Small intestine (tissue), 7 donors: ENCODE data around the gene AFF1. TPM values are rescaled to one million over a fixed set of nuclear protein-coding genes. Genes with fewer than 3 reads are reported as not detected.
"Not testable (repeated sequence)": the region's sequence is repeated elsewhere in the genome, so short reads cannot be mapped to it uniquely, and the experiment has no call there.

Source experiments
- DNase-seq, 2 donors: peaks; one replicate each; pipeline versions ENCODE4 v3.0.0 to v3.0.0-alpha.2; 2013
- FAIRE-seq: peaks from 2 replicates; lab custom pipeline; 2012; peaks lifted over from hg19 to GRCh38; lab: Jason Lieb, UNC
- H3K27ac ChIP-seq, 3 donors: one replicate each; pipeline ENCODE4 v1.5.1; 2013; ENCODE audit warnings: low read length in 2 of 3, mild to moderate bottlenecking in 2 of 3, control low read depth in 1 of 3, inconsistent platforms in 1 of 3, low read depth in 1 of 3, moderate library complexity in 1 of 3
- H3K27me3 ChIP-seq, 3 donors: one replicate each; pipeline ENCODE4 v1.6.1; 2013; ENCODE audit warnings: low read length in 3 of 3, inconsistent platforms in 1 of 3; ENCODE audit not compliant: control insufficient read depth in 3 of 3, insufficient read depth in 3 of 3
- H3K36me3 ChIP-seq, 3 donors: one replicate each; pipeline ENCODE4 v1.6.1; 2013; ENCODE audit warnings: low read length in 3 of 3, inconsistent platforms in 1 of 3, low read depth in 1 of 3, mild to moderate bottlenecking in 1 of 3, moderate library complexity in 1 of 3; ENCODE audit not compliant: control insufficient read depth in 3 of 3, insufficient read depth in 2 of 3
- H3K4me1 ChIP-seq, 3 donors: one replicate each; pipeline ENCODE4 v1.6.1; 2013; ENCODE audit warnings: low read length in 2 of 3, inconsistent platforms in 1 of 3, low read depth in 1 of 3, mild to moderate bottlenecking in 1 of 3, moderate library complexity in 1 of 3; ENCODE audit not compliant: control insufficient read depth in 3 of 3, insufficient read depth in 2 of 3
- H3K4me3 ChIP-seq, 3 donors: one replicate each; pipeline ENCODE4 v1.5.1; 2013; ENCODE audit warnings: low read length in 3 of 3, control low read depth in 1 of 3, inconsistent platforms in 1 of 3, low read depth in 1 of 3, mild to moderate bottlenecking in 1 of 3, moderate library complexity in 1 of 3
- H3K9me3 ChIP-seq, 2 donors: one replicate each; pipeline ENCODE4 v1.6.1; 2013; ENCODE audit warnings: low read depth in 1 of 2, low read length in 1 of 2; ENCODE audit not compliant: control insufficient read depth in 2 of 2, insufficient read depth in 1 of 2
- WGBS, 3 donors: extraction: QIAGEN DNeasy Blood & Tissue Kit; methylation state at CpG; one replicate each; pipeline ENCODE4 v1.1.7; 2013; 5-methylcytosine and 5-hydroxymethylcytosine counted together
- polyA plus RNA-seq, 4 donors: library from polyadenylated mRNA; stranded (reverse) in 3 of 4; unstranded in 1 of 4; fragments of 200-250 nt in 3 of 4; fragments of 120-200 nt in 1 of 4; gene quantifications; one replicate each; pipeline versions ENCODE4 v1.2.1 to v1.2.3, GENCODE V29; 2013
- donor health status: healthy with polysubstance abuse.
- donor health status: control.
- donor health status: control.
- donor health status: Bipolar disorder and iron deficiency.
- donor health status: healthy.

The AFF1 gene
- polyA plus RNA-seq, 4 donors: 5.4 to 50.7 (median 10.4) TPM

GRCh38 chr4:87085732-87086131 lies 150.9 kb downstream of the AFF1 start:
- not testable (repeated sequence) for H3K4me1 ChIP-seq, H3K27ac ChIP-seq, FAIRE-seq, H3K9me3 ChIP-seq, H3K4me3 ChIP-seq, DNase-seq, H3K27me3 ChIP-seq
- 92 to 97% (median 95%) methylated on average over 11 of the region's 11 CpGs for WGBS, 3 donors
- H3K36me3 ChIP-seq: peaks cover 0 to 20% (median 7%) of the 10 kb centered on the region in 3 donors

- no peak for FAIRE-seq
- Histone ChIP-seq H3K4me1 (peaks cover 0 to 7% (median 0%) of the 10 kb centered on the region in 3 donors), H3K4me3 (no peak overlapping the region), H3K27ac (no peak overlapping the region), H3K9me3 (no peaks in the 10 kb centered on the region), H3K27me3 (no peaks in the 10 kb centered on the region), H3K36me3 (peaks cover 0 to 20% (median 7%) of the 10 kb centered on the region in 3 donors)
- no peak for DNase-seq
- WGBS, 3 donors: 94 to 97% (median 95%) methylated on average over 12 of the region's 12 CpGs
These were observed 151.5 kb downstream of the AFF1 start for GRCh38 chr4:87086143-87086805.

- peaks cover 0 to 7% (median 0%) of the 10 kb centered on the region in 3 donors for H3K4me1 ChIP-seq
These were observed 152.2 kb downstream of the AFF1 start for GRCh38 chr4:87087015-87087414.

GRCh38 chr4:87087420-87087819 lies 152.6 kb downstream of the AFF1 start:
- H3K36me3 ChIP-seq: peaks cover 0 to 25% (median 9%) of the 10 kb centered on the region in 3 donors
- 75 to 88% (median 83%) methylated on average over 1 of the region's 1 CpG for WGBS, 3 donors
- FAIRE-seq: no peak
- H3K27me3 ChIP-seq: no peaks in the 10 kb centered on the region
- H3K4me3 ChIP-seq: no peak overlapping the region
- H3K9me3 ChIP-seq: no peaks in the 10 kb centered on the region
- H3K4me1 ChIP-seq: peaks cover 0 to 8% (median 0%) of the 10 kb centered on the region in 3 donors
- no peak for DNase-seq
- no peak overlapping the region for H3K27ac ChIP-seq

More at GRCh38 chr4:87087015-87087414, 152.2 kb downstream of the AFF1 start:
- Histone ChIP-seq H3K27ac (no peak overlapping the region), H3K4me3 (no peak overlapping the region), H3K9me3 (no peaks in the 10 kb centered on the region), H3K27me3 (no peaks in the 10 kb centered on the region), H3K36me3 (peaks cover 0 to 24% (median 9%) of the 10 kb centered on the region in 3 donors)
- DNase-seq: no peak
- WGBS, 3 donors: 63 to 69% (median 67%) methylated on average over 1 of the region's 1 CpG
- FAIRE-seq: no peak

- DNase-seq (no peak), FAIRE-seq (no peak)
- no peak overlapping the region for H3K27ac ChIP-seq
- no peak overlapping the region for H3K4me3 ChIP-seq
- H3K27me3 ChIP-seq: no peaks in the 10 kb centered on the region
- H3K4me1 ChIP-seq: peaks cover 0 to 15% (median 3%) of the 10 kb centered on the region in 3 donors
- WGBS, 3 donors: 90 to 97% (median 94%) methylated on average over 8 of the region's 8 CpGs
- peaks cover 0 to 25% (median 9%) of the 10 kb centered on the region in 3 donors for H3K36me3 ChIP-seq
- H3K9me3 ChIP-seq: no peaks in the 10 kb centered on the region
These were observed 153.4 kb downstream of the AFF1 start for GRCh38 chr4:87088186-87088585.

GRCh38 chr4:87089368-87089767 lies 154.6 kb downstream of the AFF1 start:
- Histone ChIP-seq H3K9me3 (no peaks in the 10 kb centered on the region), H3K27ac (peak overlapping the region in 1 of 3 donors; percentile 43), H3K4me3 (no peak overlapping the region), H3K27me3 (no peaks in the 10 kb centered on the region), H3K4me1 (peaks cover 0 to 18% (median 3%) of the 10 kb centered on the region in 3 donors), H3K36me3 (peaks cover 0 to 25% (median 14%) of the 10 kb centered on the region in 3 donors)
- DNase-seq (peak in 1 of 2 donors; percentile 50), FAIRE-seq (no peak)
- WGBS, 3 donors: 46 to 70% (median 64%) methylated on average over 3 of the region's 3 CpGs

- 93 to 98% (median 94%) methylated on average over 3 of the region's 3 CpGs for WGBS, 3 donors
- H3K27me3 ChIP-seq: no peaks in the 10 kb centered on the region
- H3K27ac ChIP-seq: no peak overlapping the region
- no peak for FAIRE-seq
- no peak for DNase-seq
- no peaks in the 10 kb centered on the region for H3K9me3 ChIP-seq
- peaks cover 0 to 18% (median 3%) of the 10 kb centered on the region in 3 donors for H3K4me1 ChIP-seq
- H3K36me3 ChIP-seq: peaks cover 0 to 31% (median 16%) of the 10 kb centered on the region in 3 donors
- H3K4me3 ChIP-seq: no peak overlapping the region
These were observed 155.5 kb downstream of the AFF1 start for GRCh38 chr4:87090305-87090704.

GRCh38 chr4:87092389-87093141 lies 157.8 kb downstream of the AFF1 start:
- no peak for FAIRE-seq
- WGBS, 3 donors: 7 to 44% (median 30%) methylated on average over 4 of the region's 4 CpGs
- peak overlapping the region in 2 of 3 donors; percentile 11 to 67 for H3K27ac ChIP-seq

More at GRCh38 chr4:87092389-87093141, 157.8 kb downstream of the AFF1 start:
- peak; percentile 81 to 90 for DNase-seq
- Histone ChIP-seq H3K4me3 (no peak overlapping the region), H3K36me3 (peaks cover 0 to 30% (median 11%) of the 10 kb centered on the region in 3 donors), H3K4me1 (peaks cover 0 to 15% (median 3%) of the 10 kb centered on the region in 3 donors), H3K9me3 (no peaks in the 10 kb centered on the region), H3K27me3 (no peaks in the 10 kb centered on the region)
